PC-3 (cell line): ENCODE data around the gene TNK2.

ENCODE experiments used
- EZH2 ChIP-seq: fragments of 300-600 bp; sonication (generic); IDR thresholded peaks from one replicate; pipeline ENCODE4 v1.6.1; 2017; ENCODE audit warnings: antibody characterized with exemption, mild to moderate bottlenecking, low read length; ENCODE audit not compliant: unreplicated experiment
- TF ChIP-seq, protein P1 (sequence below): fragments of 300-600 bp; sonication (generic); conservative IDR thresholded peaks from 2 replicates; pipeline ENCODE4 v1.5.1; 2017; ENCODE audit warnings: antibody characterized with exemption, low read depth, mild to moderate bottlenecking, low read length

DNA sequence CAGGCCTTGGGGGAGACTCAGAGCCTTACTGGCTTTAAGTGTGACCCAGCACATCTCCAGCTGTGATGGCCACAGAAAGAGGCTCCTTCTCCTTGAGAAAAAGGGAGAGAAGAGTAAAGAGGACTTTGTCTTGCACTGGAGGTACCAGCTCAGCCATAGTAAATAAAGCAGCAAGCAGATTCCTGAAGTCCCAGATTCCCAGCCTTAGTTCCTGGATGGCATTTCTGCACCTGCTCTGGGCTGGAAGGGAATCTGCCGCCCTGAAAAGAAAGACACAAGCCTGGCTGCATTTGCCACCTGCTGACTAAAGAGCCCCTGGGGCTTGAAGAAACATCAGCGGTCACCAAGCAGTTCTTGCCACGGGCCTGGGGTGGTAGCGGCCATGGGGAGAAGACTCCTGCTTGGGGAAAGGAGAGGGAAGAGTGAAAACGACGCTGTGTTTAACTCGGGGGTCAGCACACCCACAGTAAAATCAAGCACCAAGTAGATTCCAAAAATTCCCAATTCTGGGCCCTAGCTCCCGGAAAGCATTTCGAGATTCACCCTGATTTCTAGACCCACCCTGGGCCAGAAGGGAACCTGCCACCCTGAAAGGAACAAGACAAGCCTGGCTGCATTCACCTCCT is 24.2 kb upstream of the TNK2 start:
- TF ChIP-seq, protein P1, sequence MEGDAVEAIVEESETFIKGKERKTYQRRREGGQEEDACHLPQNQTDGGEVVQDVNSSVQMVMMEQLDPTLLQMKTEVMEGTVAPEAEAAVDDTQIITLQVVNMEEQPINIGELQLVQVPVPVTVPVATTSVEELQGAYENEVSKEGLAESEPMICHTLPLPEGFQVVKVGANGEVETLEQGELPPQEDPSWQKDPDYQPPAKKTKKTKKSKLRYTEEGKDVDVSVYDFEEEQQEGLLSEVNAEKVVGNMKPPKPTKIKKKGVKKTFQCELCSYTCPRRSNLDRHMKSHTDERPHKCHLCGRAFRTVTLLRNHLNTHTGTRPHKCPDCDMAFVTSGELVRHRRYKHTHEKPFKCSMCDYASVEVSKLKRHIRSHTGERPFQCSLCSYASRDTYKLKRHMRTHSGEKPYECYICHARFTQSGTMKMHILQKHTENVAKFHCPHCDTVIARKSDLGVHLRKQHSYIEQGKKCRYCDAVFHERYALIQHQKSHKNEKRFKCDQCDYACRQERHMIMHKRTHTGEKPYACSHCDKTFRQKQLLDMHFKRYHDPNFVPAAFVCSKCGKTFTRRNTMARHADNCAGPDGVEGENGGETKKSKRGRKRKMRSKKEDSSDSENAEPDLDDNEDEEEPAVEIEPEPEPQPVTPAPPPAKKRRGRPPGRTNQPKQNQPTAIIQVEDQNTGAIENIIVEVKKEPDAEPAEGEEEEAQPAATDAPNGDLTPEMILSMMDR = no peak
- TF ChIP-seq EZH2 = no peak
